HG03575 (cell line): ENCODE data around the gene E2F3.

Source experiments
- ATAC-seq: cut with Tn5 transposase; IDR thresholded peaks from one replicate; pipeline ENCODE4 v1.9.1; 2021; ENCODE audit not compliant: unreplicated experiment, insufficient number of reproducible peaks, low FRiP score; ENCODE audit errors: extremely low read depth

E2F3 gene

GRCh38 chr6:20401205-20402091 is at the start of gene E2F3:
Gene E2F3 (plus strand): TSS chr6:20401879. CDS start chr6:20402233, 354 bp downstream.
- ATAC-seq, result peak; percentile 84

- ATAC-seq, result no peak
Observed at GRCh38 chr6:20352346-20352745, 49.3 kb upstream of the E2F3 start.

- ATAC-seq, result no peak
Observed at GRCh38 chr6:20353134-20353533, 48.5 kb upstream of the E2F3 start.

- ATAC-seq, result no peak
Observed at GRCh38 chr6:20354366-20354765, 47.3 kb upstream of the E2F3 start.

- ATAC-seq, result no peak
Observed at GRCh38 chr6:20360471-20361119, 41.1 kb upstream of the E2F3 start.

- no peak for ATAC-seq
Observed at GRCh38 chr6:20362623-20363022, 39.1 kb upstream of the E2F3 start.

- no peak for ATAC-seq
Observed at GRCh38 chr6:20364327-20364726, 37.4 kb upstream of the E2F3 start.

GRCh38 chr6:20365456-20365855 is 36.2 kb upstream of the E2F3 start:
- no peak for ATAC-seq

- ATAC-seq, result no peak
Observed at GRCh38 chr6:20366082-20366830, 35.4 kb upstream of the E2F3 start.

- no peak for ATAC-seq
Observed at GRCh38 chr6:20367743-20368485, 33.8 kb upstream of the E2F3 start.

GRCh38 chr6:20370393-20370792 is 31.3 kb upstream of the E2F3 start:
- ATAC-seq, result no peak

- ATAC-seq, result no peak
Observed at GRCh38 chr6:20370801-20371200, 30.9 kb upstream of the E2F3 start.

GRCh38 chr6:20375436-20375835 is 26.2 kb upstream of the E2F3 start:
- no peak for ATAC-seq

- no peak for ATAC-seq
Observed at GRCh38 chr6:20377623-20378265, 23.9 kb upstream of the E2F3 start.

- ATAC-seq, result no peak
Observed at GRCh38 chr6:20379231-20379630, 22.4 kb upstream of the E2F3 start.

- ATAC-seq, result no peak
Observed at GRCh38 chr6:20386218-20386617, 15.5 kb upstream of the E2F3 start.

- ATAC-seq, result no peak
Observed at GRCh38 chr6:20389066-20389465, 12.6 kb upstream of the E2F3 start.

- no peak for ATAC-seq
Observed at GRCh38 chr6:20393297-20393696, 8.4 kb upstream of the E2F3 start.

GRCh38 chr6:20399518-20399917 is 2.2 kb upstream of the E2F3 start:
- ATAC-seq, result no peak
